Heart left ventricle (tissue), 16 donors: ENCODE data around the gene AR. TPM values are rescaled to one million over a fixed set of nuclear protein-coding genes. Genes with fewer than 3 reads are reported as not detected.

Source experiments
- ATAC-seq, 4 donors: fragments of 200-7000 bp; cut with Tn5 transposase; one replicate each; pipeline ENCODE4 v1.9.1; 2020 to 2022; ENCODE audit warnings: moderate library complexity in 4 of 4, mild to moderate bottlenecking in 3 of 4, moderate number of reproducible peaks in 1 of 4
- DNase-seq, 5 donors: peaks; one replicate each; pipeline ENCODE4 v3.0.0-alpha.2; 2020
- H3K27ac ChIP-seq, 12 donors: fragments of 200-600 bp; sonication (generic) in 4 of 12; one replicate each; pipeline versions ENCODE4 v1.5.0 to v1.8.0; 2016 to 2022; ENCODE audit warnings: mild to moderate bottlenecking in 2 of 12
- H3K27me3 ChIP-seq, 9 donors: fragments of 200-600 bp; sonication (generic) in 2 of 9; one replicate each; pipeline versions ENCODE4 v1.5.1 to v1.8.0; 2016 to 2022; ENCODE audit warnings: mild to moderate bottlenecking in 3 of 9
- H3K36me3 ChIP-seq, 9 donors: fragments of 200-600 bp; sonication (generic) in 2 of 9; one replicate each; pipeline versions ENCODE4 v1.5.0 to v1.8.0; 2018 to 2022; ENCODE audit warnings: mild to moderate bottlenecking in 2 of 9
- H3K4me1 ChIP-seq, 12 donors: fragments of 200-600 bp; sonication (generic) in 4 of 12; one replicate each; pipeline versions ENCODE4 v1.5.0 to v1.8.0; 2016 to 2022; ENCODE audit warnings: mild to moderate bottlenecking in 3 of 12
- H3K4me3 ChIP-seq, 12 donors: fragments of 200-600 bp; sonication (generic) in 4 of 12; one replicate each; pipeline versions ENCODE4 v1.5.0 to v1.8.0; 2017 to 2022; ENCODE audit warnings: mild to moderate bottlenecking in 9 of 12, moderate library complexity in 4 of 12
- H3K9me3 ChIP-seq, 12 donors: fragments of 200-600 bp; sonication (generic) in 4 of 12; one replicate each; pipeline versions ENCODE4 v1.5.0 to v1.8.0; 2016 to 2022; ENCODE audit warnings: mild to moderate bottlenecking in 1 of 12
- CTCF ChIP-seq, 12 donors: fragments of 200-600 bp; sonication (generic) in 4 of 12; IDR thresholded peaks; one replicate each; pipeline versions ENCODE4 v1.5.0 to v1.8.0; 2018 to 2022; ENCODE audit warnings: antibody characterized with exemption in 12 of 12, mild to moderate bottlenecking in 5 of 12
- POLR2A ChIP-seq, 2 donors: fragments of 450-650 bp; IDR thresholded peaks; one replicate each; pipeline ENCODE4 v1.6.1; 2017; ENCODE audit warnings: antibody characterized with exemption in 2 of 2, mild to moderate bottlenecking in 2 of 2, moderate library complexity in 2 of 2
- WGBS, 4 donors: extraction: QIAGEN DNeasy Blood & Tissue Kit in 2 of 4; methylation state at CpG; one replicate each; pipeline versions ENCODE4 v1.1.5 to v1.1.7; 2013 to 2018; 5-methylcytosine and 5-hydroxymethylcytosine counted together
- intact Hi-C, 10 donors: fragments of 100-400 bp; cut with DNase I; formaldehyde crosslinking; loops; one replicate each; pipeline versions ENCODE4 v1.11.1 to v1.14.2; 2022
- polyA plus RNA-seq, 2 donors: library from polyadenylated mRNA; stranded (reverse); fragments of 200-250 nt; gene quantifications; one replicate each; pipeline ENCODE4 v1.2.3, GENCODE V29; 2013
- total RNA-seq, 9 donors: library from RNA; depleted of rRNA in 2 of 9; stranded (reverse); fragments of >200 nt in 2 of 9; fragmentation: NEBNext Ultra II Directional in 3 of 9; extraction: Animal tissue kit (Norgen Biotek cat#: 25700) in 3 of 9; gene quantifications; one replicate each; pipeline versions ENCODE4 v1.1.0 to v1.2.4, GENCODE V29; 2016 to 2023
- donor health status: ischemic (EF 13 %, LVEDD 7.1; RV severe dilation, severe dysfunction).
- donor health status: healthy with polysubstance abuse.
- donor health status: DM: no; HTN: yes; CAD: no.
- donor health status: DM: no; HTN: no; CAD: no.
- donor health status: ischemic (EF 25% LVEDD 6.9; RV normal size, moderate dysfunction).
- donor health status: ischemic (EF 25% LVEDD 5.7; RV mildly dilated, moderate dysfunction).
- donor health status: healthy.
- donor health status: DM: yes; HTN: yes; CAD: no.
- donor health status: ischemic (EF 35%, LVEDD 5.7; RV mildly dilated, moderate dysfunction).
- donor health status: nonischemic (EF 11% LVEDD 7.7; RV severe dilation, severe dysfunction).
- donor health status: DM: yes; HTN: yes; CAD: no.
- donor health status: PGD.
- donor health status: ischemic (EF 29% LVEDD 5.4; RV normal size, mild dysfunction).
- donor health status: nonischemic (EF 23%, LVEDD 6.1; RV moderate dilation, normal function).

The AR gene
- total and polyA plus RNA-seq, 11 donors = 3.0 to 30.1 (median 18.1) TPM

DNA sequence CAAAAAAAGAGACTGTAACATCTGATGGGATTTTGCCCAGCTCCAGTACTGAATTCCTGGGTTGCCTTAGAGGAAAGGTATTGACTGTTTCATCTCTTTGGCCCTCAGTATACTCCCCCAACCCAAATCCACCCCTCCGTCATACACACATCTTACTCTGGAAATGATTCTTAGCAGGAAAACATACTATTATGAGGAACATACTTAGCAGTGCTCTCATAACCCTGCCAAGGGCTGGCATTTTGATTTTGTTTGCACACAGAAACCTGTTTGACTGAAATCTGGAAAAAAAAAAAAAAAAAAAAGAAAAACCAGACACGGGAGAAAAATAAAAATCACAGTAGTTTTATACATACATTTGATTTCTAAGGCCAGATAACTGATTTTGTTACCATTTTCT lies 19.4 kb upstream of the AR start:
- 54 to 76% (median 65%) methylated on average over 2 of the region's 2 CpGs for WGBS, 4 donors

DNA sequence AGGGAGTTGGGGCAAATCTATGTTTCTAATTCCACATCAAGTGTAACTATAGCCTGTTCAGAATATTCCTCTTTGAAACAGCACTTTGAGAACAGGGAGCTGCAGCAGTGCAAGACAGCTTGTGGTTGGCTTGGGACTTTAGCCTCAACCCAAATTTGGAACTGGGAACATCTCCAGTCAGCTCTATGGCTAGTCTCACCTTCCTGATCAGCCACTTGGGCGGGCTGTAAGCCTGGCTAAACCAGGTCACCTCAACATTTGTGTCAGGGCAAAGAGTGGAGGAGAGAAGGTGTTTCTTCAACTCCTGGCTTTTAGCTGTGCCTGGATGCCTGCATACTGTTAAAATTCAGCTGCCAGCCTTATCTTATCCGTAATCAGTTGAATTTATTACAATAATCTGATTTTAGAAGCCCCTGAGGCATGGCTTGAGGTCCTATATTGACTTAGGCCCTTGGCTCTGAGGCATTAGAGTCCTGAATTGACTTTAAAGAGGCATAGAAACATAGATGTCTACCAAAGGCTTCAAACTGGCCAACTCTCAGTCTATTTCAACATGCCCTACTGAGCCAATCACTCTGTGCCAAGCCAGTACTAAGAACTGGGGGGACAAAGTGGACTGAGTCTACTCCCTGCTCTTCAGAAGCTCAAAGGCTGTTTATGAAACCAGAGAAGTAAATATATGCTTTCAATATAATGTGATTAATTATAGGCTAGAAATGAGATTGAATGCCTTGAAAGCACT lies 18.7 kb upstream of the AR start:
- no peak overlapping the region for H3K4me3 ChIP-seq
- WGBS, 4 donors = 17 to 69% (median 46%) methylated on average over 2 of the region's 2 CpGs
- peaks cover 0 to 8% (median 0%) of the 10 kb centered on the region in 12 donors for H3K4me1 ChIP-seq
- intact Hi-C loops = no loop called here
- H3K27ac ChIP-seq = no peak overlapping the region
- H3K27me3 ChIP-seq = no peaks in the 10 kb centered on the region
- no peaks in the 10 kb centered on the region for H3K36me3 ChIP-seq
- peak in 3 of 4 donors; percentile 34 to 46 (median 39) for ATAC-seq
- TF ChIP-seq CTCF (IDR thresholded peaks at IDR 0.05) (no peak), POLR2A (IDR thresholded peaks at IDR 0.05) (no peak)
- no peaks in the 10 kb centered on the region for H3K9me3 ChIP-seq
- no peak for DNase-seq

More for the DNA sequence above, 19.4 kb upstream of the AR start:
- no peak for TF ChIP-seq CTCF (IDR thresholded peaks at IDR 0.05)
- TF ChIP-seq POLR2A (IDR thresholded peaks at IDR 0.05) = no peak
- peaks cover 0 to 3% (median 0%) of the 10 kb centered on the region in 12 donors for H3K9me3 ChIP-seq
- intact Hi-C loops = no loop called here
- H3K27ac ChIP-seq = no peak overlapping the region
- no peaks in the 10 kb centered on the region for H3K36me3 ChIP-seq
- peaks cover 0 to 8% (median 0%) of the 10 kb centered on the region in 12 donors for H3K4me1 ChIP-seq
- no peak overlapping the region for H3K4me3 ChIP-seq
- no peaks in the 10 kb centered on the region for H3K27me3 ChIP-seq
- ATAC-seq = no peak
- DNase-seq = no peak

GRCh38 chrX:67536564-67536963 lies 7.3 kb upstream of the AR start:
- no peak for ATAC-seq
- H3K9me3 ChIP-seq = peaks cover 0 to 6% (median 0%) of the 10 kb centered on the region in 12 donors
- WGBS, 4 donors = 88 to 98% (median 94%) methylated on average over 1 of the region's 1 CpG

DNA sequence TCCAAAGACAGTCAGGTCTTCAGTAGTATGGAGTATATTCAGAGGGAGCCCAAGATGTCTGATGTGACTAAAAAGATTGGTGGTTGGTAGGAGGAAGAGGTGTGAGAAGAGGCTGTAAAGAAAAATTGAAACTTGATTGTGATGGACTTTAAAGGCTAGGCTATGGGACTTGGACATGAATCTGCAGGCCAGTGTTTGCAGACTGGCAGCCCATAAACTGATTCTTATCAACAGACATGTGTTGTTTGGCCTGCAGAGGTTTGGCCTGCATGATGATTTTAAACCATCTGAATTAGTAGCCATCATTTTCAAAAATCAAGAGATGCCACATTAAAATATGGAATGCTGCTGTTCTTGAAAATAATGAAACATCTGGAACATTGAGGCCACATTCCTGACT lies 5.4 kb upstream of the AR start:
- TF ChIP-seq CTCF (IDR thresholded peaks at IDR 0.05) (no peak), POLR2A (IDR thresholded peaks at IDR 0.05) (no peak)
- no peaks in the 10 kb centered on the region for H3K36me3 ChIP-seq
- no peaks in the 10 kb centered on the region for H3K4me1 ChIP-seq
- peaks cover 0 to 10% (median 0%) of the 10 kb centered on the region in 9 donors for H3K27me3 ChIP-seq
- DNase-seq = no peak
- ATAC-seq = no peak
- no peak overlapping the region for H3K4me3 ChIP-seq
- intact Hi-C loops = no loop called here
- H3K27ac ChIP-seq = no peak overlapping the region
- H3K9me3 ChIP-seq = peaks cover 0 to 6% (median 0%) of the 10 kb centered on the region in 12 donors

More at GRCh38 chrX:67536564-67536963, 7.3 kb upstream of the AR start:
- Histone ChIP-seq H3K4me3 (no peak overlapping the region), H3K27ac (no peak overlapping the region), H3K27me3 (peaks cover 0 to 2% (median 0%) of the 10 kb centered on the region in 9 donors), H3K4me1 (no peaks in the 10 kb centered on the region), H3K36me3 (no peaks in the 10 kb centered on the region)
- TF ChIP-seq CTCF (IDR thresholded peaks at IDR 0.05) (no peak), POLR2A (IDR thresholded peaks at IDR 0.05) (no peak)
- no peak for DNase-seq
- intact Hi-C loops = no loop called here
